DMS53 treated with DMSO at 0.1 percent for 48 hours (cell line): Measurements from ENCODE around the gene HTR6.
"Not testable (repeated sequence)": the region's sequence is repeated elsewhere in the genome, so short reads cannot be mapped to it uniquely, and the experiment has no call there.

Experiments used
- DNase-seq: peaks from one replicate; lab custom pipeline; 2025; ENCODE audit not compliant: unreplicated experiment; lab: John Stamatoyannopoulos, UW

HTR6 gene

GRCh38 chr1:19664453-19665185, at the start of gene HTR6:
Gene HTR6 (plus strand): TSS chr1:19664875. CDS start chr1:19665754, 879 bp downstream.
- no peak for DNase-seq

DNA sequence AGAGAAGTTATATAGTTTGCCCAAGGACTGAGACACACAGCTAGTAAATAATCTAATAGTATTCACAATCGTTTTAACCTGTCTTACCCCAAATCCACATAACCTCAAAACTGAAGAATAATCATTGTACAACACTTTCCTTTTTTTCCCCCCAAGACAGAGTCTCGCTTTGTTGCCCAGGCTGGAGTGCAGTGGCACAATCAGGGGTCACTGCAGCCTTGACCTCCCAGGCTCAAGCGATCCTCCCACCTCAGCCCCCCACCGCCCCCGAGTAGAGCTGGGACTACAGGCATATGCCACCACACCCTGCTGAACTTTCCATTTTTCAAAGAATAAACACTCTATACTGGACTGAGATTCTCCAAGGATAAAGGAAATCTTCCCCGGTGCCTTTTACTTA, 49.2 kb upstream of the HTR6 start:
- no peak for DNase-seq

- no peak for DNase-seq
These were observed 48.2 kb upstream of the HTR6 start for GRCh38 chr1:19616489-19616888.

DNA sequence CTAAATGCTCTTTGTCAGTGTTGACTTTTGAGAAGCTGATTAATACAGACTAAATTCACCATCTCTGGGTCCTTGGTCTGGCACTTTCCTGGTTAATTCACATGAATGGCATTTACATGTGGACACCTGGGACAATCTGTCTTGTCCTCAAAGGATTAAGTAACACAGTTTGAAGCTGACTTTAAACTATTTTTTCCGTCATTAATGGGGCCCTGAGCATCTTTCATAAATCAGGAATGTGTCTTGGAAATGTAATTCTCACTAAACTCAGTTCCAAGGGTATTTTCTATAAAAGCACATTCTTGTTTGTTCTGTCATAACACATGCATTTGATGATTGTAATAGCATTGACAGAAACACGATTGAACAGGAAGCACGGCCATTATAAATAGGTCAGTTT, 47.3 kb upstream of the HTR6 start:
- DNase-seq = no peak

DNA sequence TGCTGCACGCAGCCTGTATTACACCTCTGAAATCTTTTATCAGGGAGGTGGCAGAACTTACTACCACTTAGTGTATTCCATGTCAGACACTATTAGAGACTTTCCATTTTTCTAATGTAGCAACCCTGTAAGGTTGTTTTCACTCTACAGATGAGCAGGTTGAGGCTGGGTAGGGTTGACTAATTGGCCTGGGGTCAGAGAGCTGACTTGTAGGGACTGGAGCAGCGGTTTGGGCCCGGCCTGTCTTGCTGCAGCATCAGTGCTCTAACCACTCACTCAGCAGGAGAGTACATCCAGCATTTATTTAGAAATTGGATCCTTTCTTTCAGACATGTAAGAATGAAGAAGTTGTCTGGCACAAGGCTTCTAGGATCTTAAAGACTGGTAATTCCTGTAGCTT, 46.2 kb upstream of the HTR6 start:
- DNase-seq = no peak

DNA sequence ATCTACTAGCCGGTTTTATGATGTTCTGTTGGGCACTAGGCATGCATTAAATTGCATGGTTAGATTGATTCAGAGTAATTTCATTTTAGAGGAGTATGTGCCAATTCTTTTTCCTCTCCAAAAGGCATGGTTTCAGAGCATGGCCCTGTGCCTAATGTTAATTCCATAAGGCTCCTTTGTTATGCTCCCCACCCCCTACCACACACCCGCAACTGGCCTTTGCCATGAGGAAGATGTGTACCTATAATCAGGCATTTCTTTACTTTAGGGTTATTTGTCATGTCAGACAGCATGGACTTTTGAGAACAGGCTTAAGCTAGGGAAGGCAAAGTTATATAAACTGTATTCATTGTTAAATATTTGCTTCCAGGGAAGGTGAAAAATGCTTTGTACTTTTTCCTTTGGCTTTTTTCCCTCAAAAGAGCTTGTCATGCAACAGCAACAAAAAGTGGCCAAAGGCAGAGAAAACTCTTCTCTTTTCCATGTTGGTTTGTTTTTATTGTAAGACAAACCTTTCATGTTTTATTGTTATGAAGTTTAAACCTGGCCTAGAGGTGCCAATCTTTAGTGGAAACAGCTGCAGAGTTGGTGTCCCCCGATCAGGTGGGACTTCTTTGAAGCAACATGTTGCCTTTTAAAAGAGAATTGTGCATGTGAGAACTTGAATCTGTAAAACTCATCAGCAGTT, 44.8 kb upstream of the HTR6 start:
- DNase-seq = no peak

GRCh38 chr1:19620786-19621185, 43.9 kb upstream of the HTR6 start:
- no peak for DNase-seq

DNA sequence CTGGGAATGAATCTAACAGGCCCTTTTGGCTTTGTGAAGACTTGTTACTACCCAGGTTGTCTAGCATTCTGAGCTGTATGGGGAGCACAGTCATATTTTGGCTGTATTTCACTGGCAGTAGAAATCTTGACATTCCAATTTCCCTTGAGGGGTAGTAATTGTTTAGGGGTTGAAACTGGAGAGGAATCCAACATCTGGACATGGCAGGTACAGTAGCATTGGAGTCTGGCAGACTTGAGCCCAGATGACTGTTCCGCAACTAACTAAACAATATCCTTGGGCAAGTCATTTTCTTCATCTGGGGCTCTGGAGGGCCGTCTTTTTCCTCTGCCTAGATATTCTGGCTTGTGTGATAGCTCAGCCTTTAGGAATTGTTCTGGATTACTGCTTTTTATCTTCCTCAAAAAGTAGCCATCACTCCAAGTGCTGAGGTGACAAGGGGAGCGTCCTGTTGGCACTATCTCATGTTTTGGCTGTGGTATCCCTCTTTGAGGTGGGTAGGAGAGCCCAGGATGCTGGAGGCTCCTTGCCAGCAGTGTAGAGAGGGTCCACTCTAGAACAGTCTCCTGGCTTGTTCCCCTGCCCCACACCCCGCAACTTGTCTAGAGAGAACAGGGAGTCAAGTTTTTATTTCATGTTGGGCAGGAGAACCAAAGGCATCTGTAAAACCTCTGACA, 43.3 kb upstream of the HTR6 start:
- DNase-seq = no peak

GRCh38 chr1:19622204-19622603, 42.5 kb upstream of the HTR6 start:
- no peak for DNase-seq

GRCh38 chr1:19623523-19623922, 41.2 kb upstream of the HTR6 start:
- DNase-seq = no peak

GRCh38 chr1:19625291-19625937, 39.3 kb upstream of the HTR6 start:
- DNase-seq = no peak

DNA sequence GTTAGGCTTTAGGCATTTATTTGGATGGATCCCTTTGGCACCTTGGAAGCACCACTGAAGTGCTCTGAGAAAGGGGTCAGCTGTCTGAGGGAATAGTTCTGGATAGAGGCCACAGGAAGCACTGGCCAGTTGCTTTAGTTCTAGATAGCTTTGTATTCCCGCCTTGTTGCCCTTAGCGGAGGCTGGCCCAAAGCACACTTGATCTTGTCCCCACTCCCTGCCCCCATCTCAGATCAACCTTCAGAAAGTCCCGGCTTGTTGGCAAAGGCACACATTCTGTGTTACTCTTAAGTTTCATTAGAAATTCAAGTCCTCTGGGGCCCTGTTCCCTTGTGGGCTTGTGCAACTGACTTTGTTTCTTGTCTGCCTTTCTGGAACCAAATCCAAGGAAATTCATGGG, 35.8 kb upstream of the HTR6 start:
- DNase-seq = no peak

GRCh38 chr1:19629357-19629756, 35.3 kb upstream of the HTR6 start:
- DNase-seq = no peak

- not testable (repeated sequence) for DNase-seq
These were observed 34.5 kb upstream of the HTR6 start for GRCh38 chr1:19630192-19630591.

DNA sequence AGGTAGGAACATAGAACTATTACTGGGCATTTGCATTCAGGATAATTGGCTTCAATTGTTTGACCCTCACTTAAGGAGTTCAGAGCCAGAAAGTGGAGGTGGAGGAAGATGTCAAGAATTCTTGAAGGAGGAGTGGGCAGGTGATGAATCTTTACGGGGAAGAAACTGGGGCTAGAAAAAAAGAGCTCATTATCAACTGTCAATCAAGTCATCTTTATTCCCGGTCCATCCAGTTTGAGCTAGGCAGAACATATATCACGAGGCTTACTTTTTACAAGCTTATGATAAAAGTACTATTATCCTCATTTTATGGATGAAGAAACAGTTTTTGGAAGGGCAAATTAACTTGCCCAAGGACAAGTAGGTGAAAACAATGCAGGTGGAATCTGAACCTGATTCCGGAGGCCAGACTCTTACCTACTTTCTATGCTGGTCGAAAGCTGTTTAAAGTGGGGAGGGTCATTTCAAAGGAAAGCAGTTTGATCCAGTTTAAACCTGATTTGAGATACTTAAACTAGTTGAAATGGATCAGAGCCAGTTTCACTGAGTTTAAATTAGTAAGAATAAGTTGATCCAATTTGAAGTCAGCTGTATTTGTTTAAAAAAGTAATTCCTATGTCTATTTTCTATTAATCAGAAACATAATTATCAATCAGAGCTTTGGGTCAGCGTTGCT, 33.8 kb upstream of the HTR6 start:
- DNase-seq = no peak

DNA sequence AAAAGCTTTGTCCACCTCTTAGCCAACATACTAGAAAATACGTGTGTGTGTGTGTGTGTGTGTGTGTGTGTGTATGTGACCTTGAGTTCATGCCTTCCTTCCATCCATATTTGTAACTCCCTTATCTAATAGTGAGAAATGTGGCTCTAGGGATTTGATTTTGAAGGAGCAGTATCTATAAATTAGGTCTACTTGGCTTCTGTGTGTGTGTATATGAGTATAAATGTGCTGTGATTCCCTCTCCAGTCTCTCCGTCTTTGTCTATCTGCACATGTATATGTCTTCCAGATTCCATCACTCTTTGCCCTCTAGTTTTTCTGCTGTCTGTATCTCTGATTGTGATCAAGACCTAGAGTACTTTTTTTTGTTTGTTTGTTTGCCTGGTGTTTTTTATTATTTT, 32.5 kb upstream of the HTR6 start:
- no peak for DNase-seq

- DNase-seq = no peak
These were observed 31.6 kb upstream of the HTR6 start for GRCh38 chr1:19633106-19633505.

DNA sequence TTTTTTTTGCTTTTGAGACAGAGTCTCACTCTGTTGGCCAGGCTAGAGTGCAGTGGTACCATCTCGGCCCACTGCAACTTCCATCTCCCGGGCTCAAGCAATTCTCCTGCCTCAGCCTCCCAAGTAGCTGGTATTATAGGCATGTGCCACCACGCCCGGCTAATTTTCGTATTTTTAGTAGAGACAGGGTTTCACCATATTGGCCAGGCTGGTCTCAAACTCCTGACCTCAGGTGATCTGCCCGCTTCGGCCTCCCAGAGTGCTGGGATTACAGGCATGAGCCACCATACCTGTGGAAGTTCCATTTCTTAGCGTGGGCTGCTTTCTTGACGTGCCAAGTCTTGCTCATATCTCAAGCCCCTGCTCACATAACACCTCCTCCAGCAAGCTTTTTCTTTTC, 29.6 kb upstream of the HTR6 start:
- not testable (repeated sequence) for DNase-seq

DNA sequence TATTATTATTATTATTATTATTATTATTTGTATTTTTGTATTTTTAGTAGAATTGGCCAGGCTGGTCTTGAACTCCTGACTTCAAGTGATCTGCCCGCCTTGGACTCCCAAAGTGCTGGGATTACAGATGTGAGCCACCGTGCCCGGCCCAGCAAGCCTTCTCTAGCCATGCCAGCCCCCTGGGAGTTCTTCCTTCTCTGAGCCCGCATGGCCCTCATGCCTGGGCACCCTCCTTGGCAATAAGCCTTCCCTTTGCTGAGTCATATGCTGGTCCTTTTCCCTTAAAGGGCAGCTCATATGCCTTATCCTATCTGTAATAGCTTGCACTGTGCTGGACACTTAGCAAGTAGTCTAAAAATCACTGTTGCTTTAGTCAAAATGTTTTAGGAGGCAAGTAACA, 29.0 kb upstream of the HTR6 start:
- no peak for DNase-seq

GRCh38 chr1:19636065-19636464, 28.6 kb upstream of the HTR6 start:
- no peak for DNase-seq

DNA sequence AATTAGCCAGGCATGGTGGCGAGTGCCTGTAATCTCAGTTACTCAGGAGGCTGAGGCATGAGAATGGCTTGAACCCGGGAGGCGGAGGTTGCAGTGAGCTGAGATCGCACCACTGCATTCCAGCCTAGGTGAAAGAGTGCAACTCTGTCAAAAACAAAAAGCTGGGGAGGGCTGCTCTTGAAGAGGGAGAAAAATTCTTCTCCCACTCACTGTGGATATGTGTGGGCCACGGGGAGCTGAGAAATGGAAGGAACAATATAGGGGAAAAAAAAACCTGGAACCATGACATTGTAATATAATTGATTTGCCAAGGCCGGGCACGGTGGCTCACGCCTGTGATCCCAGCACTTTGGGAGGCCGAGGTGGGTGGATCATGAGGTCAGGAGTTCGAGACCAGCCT, 27.9 kb upstream of the HTR6 start:
- not testable (repeated sequence) for DNase-seq
